CD4-positive, alpha-beta T cell treated with Interferon gamma for 1 hour (primary cell): ENCODE results near the gene TSPAN5.

Source experiments
- DNase-seq: peaks from one replicate; pipeline ENCODE4 v3.0.0-alpha.2; 2020

The TSPAN5 gene

DNA sequence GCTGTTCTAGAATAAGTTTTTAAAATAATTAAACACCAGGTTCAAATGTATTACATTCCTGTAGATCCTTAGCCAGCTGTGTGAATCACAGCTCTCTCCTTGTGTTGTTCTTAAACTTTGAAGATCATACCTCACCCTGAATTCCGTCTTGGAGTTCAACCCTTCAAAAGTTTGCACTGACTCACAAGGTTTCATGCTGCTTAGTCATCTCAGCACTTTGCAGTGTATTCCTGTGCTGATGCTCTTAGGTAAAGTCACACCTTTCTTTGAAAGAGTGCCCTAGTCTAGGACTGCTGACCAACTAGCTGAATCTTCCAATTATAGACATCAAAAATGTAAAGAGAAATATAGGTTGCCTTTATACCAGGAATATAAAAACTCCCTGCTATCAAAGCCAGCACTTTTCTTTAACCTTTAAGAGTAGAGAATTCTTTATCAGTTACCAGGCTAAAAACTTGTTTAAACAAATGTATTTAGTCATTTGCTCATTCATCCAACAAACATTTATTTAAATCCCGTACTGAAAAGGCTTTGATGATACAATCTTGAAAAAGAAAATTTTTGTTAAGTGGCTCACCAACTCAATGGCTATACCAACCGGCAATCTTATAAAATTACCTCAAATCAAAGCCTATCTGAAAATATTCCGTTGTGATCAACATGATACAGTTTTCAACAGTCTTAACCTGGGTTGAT, 227.6 kb downstream of the TSPAN5 start:
- no peak for DNase-seq

DNA sequence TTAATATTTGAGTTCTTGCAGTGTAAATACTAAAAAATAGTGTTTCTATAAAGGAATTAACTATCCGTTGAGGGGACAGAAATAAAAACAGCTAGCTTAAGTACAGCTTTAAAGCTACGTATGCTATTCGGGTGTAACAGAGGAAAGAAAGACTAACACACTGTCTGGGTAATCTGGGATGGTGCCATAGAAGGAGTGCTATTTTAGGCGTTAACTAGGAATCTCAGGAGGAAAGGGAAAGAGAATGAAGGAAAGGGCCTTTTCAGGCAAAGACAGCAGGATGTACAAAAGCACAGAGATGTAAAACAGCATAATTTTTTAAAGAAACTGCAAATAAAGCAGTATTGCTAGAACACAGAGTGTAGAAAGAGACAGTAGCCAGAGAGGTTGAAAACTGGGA, 235.4 kb downstream of the TSPAN5 start:
- no peak for DNase-seq

DNA sequence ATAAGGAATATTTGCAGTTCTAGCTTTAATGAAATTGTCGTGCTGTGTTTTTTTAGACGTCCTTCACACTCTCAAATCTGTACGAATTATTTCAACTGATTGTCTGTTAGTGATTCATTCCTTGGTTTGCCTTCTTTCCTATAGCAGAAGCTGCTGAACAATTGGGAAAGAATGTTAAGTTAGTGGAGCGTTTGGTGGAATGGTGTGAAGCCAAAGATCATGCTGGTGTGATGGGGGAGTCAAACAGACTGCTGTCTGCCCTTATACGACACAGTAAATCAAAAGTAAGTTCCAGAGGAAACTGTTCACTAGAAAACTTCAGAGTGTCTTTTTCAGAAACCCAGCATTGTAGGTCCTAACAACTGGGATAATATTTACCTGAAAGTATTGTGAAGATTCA, 237.3 kb downstream of the TSPAN5 start:
- DNase-seq, result no peak
